HCEC 1CT (cell line): ENCODE data around the gene TBX1.
"Not testable (repeated sequence)": the region's sequence is repeated elsewhere in the genome, so short reads cannot be mapped to it uniquely, and the experiment has no call there.

Experiments
- DNase-seq: peaks from one replicate; pipeline ENCODE4 v3.0.0-alpha.2; 2017

Gene TBX1

DNA sequence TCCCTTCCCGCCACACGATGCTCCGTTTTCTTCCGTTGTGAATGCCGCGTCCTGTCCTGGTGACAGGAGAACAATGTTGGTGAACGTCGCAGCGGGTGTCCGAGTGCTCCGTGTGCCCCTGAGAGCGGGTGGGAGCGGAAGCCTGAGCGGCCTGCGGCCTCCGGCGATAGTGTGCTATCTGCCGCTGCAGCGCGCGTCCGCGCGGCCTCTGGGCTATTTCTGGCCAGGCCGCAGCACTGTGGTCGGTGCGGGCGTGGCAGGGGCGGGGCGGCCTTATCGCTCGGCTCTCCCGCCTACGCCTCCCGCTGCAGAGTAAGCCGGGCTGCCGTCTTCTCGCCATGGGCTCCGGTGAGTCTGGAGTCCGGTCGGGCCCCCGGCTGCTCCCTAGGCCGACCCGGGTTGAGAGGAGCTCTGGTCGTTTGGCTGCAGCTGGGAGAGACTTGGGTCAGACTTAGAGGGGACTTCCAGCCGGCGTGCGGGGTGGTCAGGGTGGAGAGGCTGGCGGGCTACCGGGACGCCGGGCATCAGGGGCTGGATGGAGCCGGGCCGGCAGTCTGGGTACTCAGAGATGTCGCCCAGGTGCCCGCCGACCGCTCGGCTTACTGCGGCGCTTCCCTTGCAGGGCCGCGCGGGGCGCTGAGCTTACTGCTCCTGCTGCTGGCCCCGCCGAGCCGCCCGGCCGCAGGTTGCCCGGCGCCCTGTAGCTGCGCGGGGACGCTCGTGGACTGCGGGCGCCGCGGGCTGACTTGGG lies 37.2 kb upstream of the TBX1 start, which contains the start of gene GP1BB:
Gene GP1BB (plus strand): TSS at position 308 of the 751 bp plus-strand sequence. CDS start 31 bp downstream, at position 339.
- no peak for DNase-seq

DNA sequence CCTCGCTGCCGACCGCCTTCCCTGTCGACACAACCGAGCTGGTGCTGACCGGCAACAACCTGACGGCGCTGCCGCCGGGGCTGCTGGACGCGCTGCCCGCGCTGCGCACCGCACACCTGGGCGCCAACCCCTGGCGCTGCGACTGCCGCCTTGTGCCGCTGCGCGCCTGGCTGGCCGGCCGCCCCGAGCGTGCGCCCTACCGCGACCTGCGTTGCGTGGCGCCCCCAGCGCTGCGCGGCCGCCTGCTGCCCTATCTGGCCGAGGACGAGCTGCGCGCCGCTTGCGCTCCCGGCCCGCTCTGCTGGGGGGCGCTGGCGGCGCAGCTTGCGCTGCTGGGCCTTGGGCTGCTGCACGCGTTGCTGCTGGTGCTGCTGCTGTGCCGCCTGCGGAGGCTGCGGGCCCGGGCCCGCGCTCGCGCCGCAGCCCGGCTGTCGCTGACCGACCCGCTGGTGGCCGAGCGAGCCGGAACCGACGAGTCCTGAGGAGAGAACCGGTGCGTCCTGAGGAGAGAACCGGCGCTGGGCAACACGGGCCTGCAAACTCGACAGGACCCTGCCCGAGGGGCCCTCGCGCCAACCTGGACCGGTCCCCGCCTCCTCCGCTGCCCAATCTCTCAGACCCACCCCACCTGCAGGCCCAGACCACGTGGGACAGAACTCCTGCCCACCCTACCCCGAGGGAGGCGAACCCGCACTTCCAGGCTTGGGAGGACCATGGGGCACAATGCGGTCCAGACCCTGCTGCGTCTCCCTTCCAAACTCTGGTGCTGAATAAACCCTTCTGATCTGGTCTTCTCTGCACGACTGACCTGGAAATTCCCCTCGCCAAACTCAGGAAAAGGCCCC lies 36.4 kb upstream of the TBX1 start:
- no peak for DNase-seq

DNA sequence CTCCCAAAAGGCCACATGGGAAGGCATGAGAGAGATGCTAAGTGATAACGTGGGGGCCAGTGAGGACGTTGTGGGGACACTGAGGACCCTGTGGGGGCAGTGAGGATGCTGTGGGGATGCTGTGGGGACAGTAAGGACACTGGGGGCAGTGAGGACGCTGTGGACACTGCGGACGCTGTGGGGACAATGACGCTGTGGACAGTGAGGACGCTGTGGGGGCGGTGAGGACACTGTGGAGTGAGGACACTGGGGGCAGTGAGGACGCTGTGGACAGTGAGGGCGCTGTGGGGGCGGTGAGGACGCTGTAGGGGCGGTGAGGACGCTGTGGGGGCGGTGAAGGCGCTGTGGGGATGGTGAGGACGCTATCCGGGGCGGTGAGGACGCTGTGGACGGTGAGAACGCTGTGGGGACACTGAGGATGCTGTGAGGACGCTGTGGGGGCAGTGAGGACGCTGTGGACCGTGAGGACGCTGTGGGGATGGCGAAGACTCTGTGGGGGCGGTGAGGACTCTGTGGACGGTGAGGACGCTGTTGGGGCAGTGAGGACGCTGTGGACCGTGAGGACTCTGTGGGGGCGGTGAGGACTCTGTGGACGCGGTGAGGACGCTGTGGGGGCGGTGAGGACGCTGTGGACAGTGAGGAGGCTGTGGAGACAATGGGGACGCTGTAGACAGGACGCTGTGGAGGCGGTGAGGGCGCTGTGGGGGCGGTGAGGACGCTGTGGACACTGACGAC lies 35.5 kb upstream of the TBX1 start:
- DNase-seq: no peak

DNA sequence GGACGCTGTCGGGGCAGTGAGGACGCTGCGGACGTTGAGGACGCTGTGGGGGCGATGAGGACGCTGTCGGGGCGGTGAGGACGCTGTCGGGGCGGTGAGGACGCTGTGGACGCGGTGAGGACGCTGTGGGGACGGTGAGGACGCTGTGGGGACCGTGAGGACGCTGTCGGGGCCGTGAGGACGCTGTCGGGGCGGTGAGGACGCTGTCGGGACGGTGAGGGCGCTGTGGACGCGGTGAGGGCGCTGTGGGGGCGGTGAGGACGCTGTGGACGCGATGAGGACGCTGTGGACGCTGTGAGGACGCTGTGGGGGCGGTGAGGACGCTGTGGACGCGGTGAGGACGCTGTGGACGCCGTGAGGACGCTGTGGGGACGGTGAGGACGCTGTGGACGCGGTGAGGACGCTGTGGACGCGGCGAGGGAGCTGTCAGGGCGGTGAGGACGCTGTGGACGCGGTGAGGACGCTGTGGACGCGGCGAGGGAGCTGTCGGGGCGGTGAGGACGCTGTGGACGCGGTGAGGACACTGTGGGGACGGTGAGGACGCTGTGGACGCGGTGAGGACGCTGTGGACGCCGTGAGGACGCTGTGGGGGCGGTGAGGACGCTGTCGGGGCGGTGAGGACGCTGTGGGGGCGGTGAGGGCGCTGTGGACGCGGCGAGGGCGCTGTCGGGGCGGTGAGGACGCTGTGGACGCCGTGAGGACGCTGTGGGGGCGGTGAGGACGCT lies 34.4 kb upstream of the TBX1 start:
- not testable (repeated sequence) for DNase-seq

DNA sequence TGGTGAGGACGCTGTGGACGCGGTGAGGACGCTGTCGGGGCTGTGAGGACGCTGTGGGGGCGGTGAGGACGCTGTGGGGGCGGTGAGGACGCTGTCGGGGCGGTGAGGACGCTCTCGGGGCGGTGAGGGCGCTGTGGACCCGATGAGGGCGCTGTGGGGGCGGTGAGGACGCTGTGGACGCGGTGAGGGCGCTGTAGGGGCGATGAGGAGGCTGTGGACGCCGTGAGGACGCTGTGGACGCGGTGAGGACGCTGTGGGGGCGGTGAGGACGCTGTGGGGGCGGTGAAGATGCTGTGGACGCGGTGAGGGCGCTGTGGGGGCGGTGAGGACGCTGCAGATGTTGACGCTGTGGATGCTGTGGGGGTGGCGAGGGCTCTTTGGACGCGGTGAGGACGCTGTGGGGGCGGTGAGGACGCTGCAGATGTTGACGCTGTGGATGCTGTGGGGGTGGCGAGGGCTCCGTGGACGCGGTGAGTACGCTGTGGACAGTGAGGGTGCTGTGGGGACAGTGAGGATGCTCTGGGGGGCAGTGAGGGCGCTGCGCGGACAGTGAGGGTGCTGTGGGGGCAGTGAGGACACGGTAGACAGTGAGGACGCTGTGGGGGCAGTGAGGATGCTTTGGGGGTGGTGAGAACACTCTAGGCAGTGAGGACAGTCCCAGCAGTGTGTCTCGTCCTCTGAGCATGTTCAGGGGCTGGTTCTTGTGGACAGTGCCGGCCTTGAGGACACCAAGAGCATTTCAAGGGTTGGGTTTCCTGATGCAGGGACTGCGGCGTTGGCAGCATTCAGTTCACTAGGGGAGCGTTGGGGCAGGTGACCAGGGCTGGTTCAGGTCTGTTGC lies 33.0 kb upstream of the TBX1 start:
- DNase-seq: no peak

DNA sequence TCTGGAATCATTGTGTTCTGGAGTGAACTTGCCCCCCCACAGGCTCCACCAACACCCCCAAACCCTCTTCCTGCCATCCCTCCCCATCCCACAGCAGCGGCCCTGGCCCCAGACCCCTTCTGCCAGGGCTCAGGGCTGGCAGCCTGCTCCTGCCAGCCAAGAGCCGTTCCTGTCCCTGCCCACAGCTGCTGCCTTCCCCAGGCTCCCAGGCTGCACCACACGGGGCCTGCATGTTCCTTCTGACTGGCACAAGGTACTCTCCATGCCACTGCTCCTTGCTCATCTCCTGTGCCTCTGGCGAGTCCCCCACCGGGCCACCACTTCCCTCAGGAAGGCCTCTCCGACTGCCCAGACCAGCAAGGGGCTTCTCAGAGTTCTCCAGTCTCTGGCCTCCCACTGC lies 32.3 kb upstream of the TBX1 start:
- DNase-seq: no peak

DNA sequence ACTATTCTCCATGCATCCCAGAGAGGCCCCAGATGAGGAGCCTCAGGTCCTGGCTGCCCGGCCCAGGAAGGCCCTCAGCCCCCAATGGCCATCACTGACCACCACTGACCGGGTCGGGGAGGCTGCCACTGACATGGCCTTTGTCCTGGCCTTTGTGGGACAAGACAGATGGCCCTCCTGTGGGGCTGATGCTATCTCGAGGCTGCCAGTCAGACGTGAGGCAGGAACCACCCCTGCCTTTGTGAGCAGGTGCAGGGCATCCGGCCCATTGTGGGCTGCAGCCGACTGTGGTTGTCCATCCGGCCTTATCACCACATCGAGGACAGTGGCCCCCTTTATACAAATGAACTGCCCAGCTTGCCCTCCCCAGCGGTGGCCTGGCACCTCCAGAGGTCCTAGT lies 31.7 kb upstream of the TBX1 start:
- DNase-seq: no peak

DNA sequence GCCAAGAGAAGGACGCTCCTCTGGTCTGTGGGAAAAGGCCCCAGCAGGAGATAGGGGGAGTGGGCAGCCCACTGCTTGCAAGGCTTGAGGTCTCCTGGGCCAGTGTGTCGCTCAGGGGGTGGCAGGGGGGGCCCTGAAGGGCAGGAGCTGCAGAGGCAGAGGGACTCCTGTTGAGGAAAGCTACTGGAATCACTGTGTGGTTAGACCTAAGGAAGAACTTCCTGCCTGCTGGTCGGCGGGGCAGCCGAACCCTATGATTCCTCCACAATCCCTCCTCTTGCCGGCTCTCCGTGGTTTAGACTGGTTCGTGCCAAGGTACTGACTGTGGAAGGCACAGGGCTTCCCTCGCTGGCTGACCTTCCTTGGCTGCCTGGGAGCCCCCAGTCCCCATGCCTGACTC lies 31.1 kb upstream of the TBX1 start:
- no peak for DNase-seq

DNA sequence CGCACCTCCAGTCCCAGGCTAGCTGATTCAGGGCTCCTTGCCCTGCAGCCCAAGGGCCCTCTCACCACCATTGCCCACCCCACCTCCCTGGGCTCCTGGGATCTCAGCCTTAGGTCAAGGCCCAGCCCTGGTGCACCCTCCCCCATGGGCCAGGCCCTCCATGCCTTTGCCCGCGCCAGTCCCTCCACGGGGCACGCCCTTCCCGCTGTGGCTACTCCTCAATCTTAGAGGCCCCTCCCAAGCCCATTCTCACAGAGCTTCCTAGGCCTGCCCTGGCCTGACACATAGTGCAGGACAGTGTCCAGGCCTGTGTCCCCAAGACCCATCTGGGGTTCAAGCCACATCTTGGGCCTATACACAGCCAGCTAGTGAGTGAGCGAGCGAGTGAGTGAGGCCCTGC lies 30.4 kb upstream of the TBX1 start:
- DNase-seq: no peak

DNA sequence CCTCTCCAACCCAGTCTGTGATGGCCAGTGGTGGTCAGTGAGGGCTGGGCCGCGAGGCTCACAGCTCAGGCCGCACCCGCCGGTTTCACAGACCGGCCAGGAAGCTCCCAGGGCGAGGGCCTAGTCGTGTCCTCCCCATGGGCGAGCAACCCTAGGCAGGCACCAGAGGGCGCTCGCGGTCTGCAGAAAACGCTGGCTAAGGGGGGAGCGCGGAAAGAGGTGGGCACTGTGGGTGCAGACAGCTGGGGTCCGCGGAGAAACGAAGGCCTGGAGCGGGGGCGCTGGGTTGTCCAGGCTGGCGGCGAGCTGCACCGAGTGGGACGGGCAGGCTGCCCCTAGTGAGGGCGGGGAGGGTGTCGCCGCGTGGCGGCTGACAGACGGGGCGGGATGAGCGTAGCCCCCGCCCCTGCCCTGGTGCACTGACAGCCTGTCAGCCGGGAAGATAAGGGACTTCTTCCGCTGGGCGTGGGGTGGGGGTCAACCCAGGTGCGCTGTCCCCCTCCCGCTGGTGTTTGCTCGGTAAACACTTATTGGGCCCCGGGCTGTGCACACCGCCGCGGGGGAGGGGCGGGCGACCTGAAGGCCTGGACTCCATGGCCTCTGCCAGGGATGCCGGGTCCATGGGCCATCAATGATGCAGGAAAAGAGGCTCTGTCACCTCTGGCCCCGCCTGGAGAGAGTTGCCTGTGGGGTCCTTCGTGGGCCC lies 29.8 kb upstream of the TBX1 start:
- DNase-seq: peak; percentile 64

DNA sequence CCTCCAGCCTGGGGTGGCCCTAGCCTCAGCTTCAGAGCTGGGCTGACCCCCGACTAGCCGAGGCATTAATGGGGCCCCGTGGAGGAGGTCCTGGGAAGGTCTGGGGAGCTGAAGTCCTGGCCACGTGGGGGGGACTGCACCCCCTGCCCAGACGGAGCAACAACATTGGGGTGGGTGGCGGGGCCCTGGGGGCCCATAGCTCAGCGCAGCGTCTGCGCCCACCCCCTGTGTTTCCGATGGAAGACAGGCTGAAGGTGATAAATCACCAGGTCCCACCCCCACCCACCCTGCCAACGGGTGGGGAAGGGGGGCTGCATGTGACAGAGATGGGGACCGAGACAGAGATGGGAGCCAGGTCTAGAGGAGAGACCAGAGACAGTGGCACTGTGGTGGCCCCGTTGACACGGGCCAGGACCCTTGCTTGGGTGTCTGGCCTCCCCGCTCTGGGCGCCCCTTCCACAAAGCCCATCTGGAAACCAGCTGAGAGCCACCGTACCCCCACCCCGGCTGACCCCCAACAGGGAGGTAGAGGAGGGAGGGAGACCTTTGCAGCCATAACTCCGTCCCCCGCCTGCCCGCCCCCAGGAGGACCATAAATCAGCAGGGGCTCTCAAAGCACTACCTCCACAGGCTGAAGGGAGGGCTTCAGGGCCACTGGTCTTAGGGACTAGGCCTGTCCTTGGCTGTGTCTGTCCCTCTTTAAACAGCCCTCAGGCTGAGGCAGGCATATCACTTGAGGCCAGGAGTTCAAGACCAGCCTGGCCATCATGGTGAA lies 29.0 kb upstream of the TBX1 start:
- no peak for DNase-seq

DNA sequence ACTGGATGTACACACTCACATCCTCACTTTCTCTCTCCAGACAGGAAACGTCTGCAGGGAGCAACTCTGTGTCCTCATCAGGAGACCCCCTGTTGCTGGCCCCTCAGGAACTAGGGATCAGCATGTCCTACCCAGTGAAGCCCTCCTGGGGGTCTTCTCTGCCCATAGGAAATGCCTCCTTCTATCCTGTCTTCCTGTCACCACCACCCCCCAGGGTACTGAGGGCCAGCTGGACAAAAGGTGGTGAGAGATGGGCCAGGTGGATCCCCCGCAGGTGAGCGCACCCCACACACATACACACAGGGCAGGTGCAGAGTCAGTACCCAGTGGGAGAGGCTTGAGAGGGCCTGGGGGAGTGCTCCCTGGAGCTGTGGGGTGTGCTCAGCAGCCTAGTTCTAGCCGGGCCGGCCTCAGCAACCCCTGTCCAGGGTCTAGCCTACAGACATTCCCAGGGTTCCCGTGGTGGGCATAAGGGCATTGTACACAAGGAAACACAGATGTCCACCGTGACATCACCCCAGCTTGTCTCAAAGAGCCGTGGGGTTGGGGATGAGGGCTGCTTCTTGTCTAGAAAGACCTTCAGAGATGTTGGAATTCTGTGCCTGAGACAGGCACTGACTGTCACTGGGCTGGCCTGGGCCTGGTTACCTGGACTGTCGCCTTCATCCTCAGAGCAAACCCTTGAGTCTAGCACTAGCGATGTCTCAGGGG lies 28.0 kb upstream of the TBX1 start:
- no peak for DNase-seq

DNA sequence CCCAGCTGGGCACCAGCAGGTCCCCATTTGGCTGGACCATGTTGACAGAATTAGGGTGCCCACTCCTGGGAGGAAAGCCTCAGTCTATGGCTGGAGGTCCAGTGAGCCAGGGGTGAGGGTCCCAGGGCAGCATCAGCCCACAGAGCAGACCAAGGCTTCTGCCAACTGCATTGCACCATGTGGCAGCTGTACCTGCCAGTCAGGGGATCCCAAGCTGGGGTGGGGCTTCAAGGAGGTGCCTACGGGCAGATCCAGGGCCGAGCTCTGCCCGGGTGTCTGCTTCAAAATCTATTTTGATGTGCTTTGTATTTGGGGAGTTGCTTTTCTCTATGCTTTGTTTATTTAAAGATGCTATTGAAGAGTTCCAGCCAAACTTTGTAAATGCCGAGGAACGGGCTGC lies 26.8 kb upstream of the TBX1 start:
- DNase-seq: no peak

DNA sequence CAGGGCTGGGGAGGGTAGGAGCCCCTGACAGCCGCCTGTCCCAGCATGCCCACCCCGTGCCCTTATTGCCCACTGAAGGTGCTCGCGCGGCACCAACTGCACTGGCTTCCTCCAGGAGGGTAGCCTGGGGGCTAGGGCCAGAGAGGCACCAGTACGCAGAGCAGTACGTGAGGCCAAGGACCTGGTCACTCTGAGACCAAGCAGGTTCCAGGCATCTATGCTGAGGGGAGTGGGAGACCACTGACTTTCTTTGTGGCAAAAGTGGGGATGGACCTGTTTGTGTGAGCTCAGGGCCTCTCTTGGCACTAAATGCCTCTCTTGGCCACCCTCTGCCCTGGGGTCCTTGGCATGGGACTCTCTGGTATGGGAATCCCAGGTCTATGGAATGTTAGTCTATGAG lies 26.4 kb upstream of the TBX1 start:
- DNase-seq: no peak

DNA sequence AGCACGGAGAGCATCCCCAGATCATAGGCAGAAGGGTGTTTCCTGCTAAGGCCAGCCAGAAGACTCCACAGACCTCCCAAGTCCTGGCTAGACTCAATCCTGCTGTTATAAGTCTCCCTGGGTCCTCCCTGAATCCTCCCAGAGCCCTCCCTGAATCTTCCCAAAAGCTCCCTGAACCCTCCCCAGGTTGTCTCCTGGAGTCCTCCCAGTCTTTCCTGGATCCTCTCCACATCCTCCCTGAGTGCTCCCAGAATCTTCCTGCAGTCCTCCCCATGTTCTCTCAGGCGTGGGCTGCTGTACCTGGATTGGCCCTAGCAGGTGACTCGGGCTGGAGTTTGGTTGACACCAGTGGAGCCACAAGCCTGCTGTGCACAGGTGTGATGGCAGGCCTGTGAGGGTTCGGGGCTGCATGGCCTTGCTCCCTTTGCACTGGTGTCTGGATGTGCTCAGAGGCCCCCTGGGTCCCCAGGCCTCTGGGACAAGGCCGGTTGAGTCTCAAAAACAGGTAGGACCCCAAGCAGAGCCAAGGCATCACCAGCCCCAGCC lies 25.7 kb upstream of the TBX1 start:
- DNase-seq: no peak

DNA sequence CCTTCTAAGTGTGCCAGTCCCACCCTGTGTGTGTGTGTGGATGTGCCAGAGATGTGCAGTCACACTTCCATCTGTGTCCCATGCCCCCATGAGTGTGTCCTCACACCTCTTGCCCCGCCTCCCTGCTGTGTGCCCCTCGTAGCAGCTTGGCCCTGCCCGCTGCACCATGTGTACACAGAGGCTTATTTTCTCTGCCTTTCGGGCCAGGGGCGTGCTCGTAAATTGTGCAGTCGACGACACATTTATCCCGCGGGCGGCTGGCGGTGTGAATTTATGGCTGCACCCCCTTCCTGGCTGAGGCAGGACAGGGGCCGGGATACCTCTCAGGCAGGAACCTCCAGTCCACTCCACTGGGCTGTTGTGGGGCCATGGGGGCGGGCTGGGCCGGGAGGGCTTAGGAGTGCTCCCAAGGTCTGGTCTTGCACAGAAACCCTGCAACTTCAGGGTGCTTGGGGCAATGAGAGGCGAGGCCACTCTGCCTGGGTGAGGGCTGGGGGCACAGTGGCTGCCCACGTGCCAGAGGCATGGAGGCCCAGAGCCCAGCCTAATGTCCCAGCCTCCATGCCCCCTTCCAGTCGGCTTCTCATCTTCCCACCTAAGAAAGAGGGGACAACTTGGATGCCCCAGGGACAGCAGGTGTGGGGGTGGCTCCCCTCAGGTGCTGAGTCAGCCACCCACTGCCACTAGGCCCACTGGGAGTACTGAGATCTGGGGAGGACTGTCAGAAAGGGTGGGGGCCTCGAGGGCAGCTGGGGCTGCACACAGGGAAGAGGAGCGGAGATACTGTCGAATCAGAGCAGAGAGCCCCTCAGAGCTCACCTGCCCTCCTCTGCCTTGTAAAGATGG lies 24.7 kb upstream of the TBX1 start:
- DNase-seq: no peak

DNA sequence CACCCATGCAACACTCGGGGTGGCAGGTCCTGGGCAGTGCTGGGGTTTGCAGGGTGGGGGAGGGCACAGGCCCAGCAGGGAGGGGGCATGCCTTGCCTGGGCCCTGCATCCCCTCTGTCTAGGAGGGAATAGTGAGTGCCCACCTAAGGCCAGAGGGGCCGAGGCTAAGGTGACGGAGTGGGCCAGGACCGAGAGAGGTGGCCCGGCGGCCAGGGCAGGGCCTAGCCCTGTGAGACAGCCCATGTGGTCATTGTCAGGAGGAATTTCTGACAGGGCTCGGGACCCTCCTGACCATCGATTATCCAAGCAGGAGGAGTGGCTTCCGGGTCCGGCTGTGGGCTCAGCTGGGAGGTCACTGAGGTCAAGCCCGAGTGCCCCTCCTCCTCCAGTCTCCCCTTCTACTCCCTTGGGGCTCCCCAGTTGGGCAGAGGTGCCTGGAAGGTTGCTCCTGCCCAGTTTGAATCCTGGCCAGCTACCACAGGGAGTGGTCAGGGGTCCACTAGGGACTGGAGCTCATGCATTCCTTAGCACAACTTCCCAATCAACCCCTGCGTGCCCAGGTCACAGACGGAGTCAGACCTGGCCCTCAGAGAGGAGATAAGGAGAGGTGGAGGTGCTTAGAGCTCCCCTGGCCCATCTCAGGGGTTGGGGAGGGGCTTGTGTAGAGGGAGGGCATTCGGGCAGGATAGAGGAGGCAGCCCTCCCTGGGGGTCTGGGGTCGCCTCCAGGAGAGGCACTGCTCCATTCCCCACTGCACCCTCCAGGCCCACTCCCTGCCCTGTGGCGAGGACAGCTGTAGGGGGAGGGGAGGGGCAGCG lies 22.5 kb upstream of the TBX1 start:
- DNase-seq: no peak
